GM12801 (cell line): ENCODE measurements around the gene SLC26A1.

ENCODE experiments used
- CTCF ChIP-seq: IDR thresholded peaks from one replicate; pipeline ENCODE4 v1.5.1; 2011; ENCODE audit warnings: control low read depth; ENCODE audit not compliant: insufficient read length; ENCODE audit errors: extremely low read depth

SLC26A1 gene

GRCh38 chr4:968221-968620 is 25.0 kb downstream of the SLC26A1 start:
- TF ChIP-seq CTCF: no peak

GRCh38 chr4:967113-968104 is 25.8 kb downstream of the SLC26A1 start:
- no peak for TF ChIP-seq CTCF

GRCh38 chr4:966266-967112 is 26.7 kb downstream of the SLC26A1 start:
- TF ChIP-seq CTCF: no peak

GRCh38 chr4:965766-966134 is 27.5 kb downstream of the SLC26A1 start:
- TF ChIP-seq CTCF: no peak

- TF ChIP-seq CTCF: no peak
Observed at GRCh38 chr4:965048-965765, 28.0 kb downstream of the SLC26A1 start.

- no peak for TF ChIP-seq CTCF
Observed at GRCh38 chr4:964346-965025, 28.7 kb downstream of the SLC26A1 start.
